ENCODE measurements around the gene SLC35F1. TPM values are rescaled to one million over a fixed set of nuclear protein-coding genes. Genes with fewer than 3 reads are reported as not detected.
A peak's percentile ranks its signal among the peaks of the same experiment; 100 is the strongest.

The SLC35F1 gene
- total RNA-seq, 2 donors from 2014 or later, result 0.81 to 1.6 TPM

GRCh38 chr6:118218156-118218555 is 311.1 kb downstream of the SLC35F1 start:
- DNase-seq (no peak), ATAC-seq (peak; percentile 79 to 81)
- intact Hi-C loops (cut with DNase I), result no loop called here

- ATAC-seq (peak; percentile 50 to 76), DNase-seq (no peak)
- intact Hi-C loops (cut with DNase I), result no loop called here
Measured at GRCh38 chr6:118220429-118221128, 313.5 kb downstream of the SLC35F1 start.

GRCh38 chr6:118223316-118223715 is 316.3 kb downstream of the SLC35F1 start:
- DNase-seq (no peak), ATAC-seq (no peak)
- intact Hi-C loops (cut with DNase I), result no loop called here

- no peak for ATAC-seq
- intact Hi-C loops (cut with DNase I), result no loop called here
- no peak for DNase-seq
Measured at GRCh38 chr6:118228886-118229285, 321.8 kb downstream of the SLC35F1 start.

GRCh38 chr6:118240878-118241528 is 333.9 kb downstream of the SLC35F1 start:
- intact Hi-C loops (cut with DNase I), result no loop called here
- DNase-seq (no peak), ATAC-seq (no peak)

- intact Hi-C loops (cut with DNase I), result no loop called here
- DNase-seq (no peak), ATAC-seq (no peak)
Measured at GRCh38 chr6:118246406-118246805, 339.3 kb downstream of the SLC35F1 start.

- intact Hi-C loops (cut with DNase I), result no loop called here
- DNase-seq (no peak), ATAC-seq (no peak)
Measured at GRCh38 chr6:118248171-118248570, 341.1 kb downstream of the SLC35F1 start.

- intact Hi-C loops (cut with DNase I), result no loop called here
Measured at GRCh38 chr6:118249680-118250079, 342.6 kb downstream of the SLC35F1 start.

GRCh38 chr6:118252474-118252873 is 345.4 kb downstream of the SLC35F1 start:
- DNase-seq, result no peak
- intact Hi-C loops (cut with DNase I), result no loop called here
- ATAC-seq, result no peak

More at GRCh38 chr6:118249680-118250079, 342.6 kb downstream of the SLC35F1 start:
- no peak for DNase-seq
- ATAC-seq, result no peak

GRCh38 chr6:118253741-118254140 is 346.7 kb downstream of the SLC35F1 start:
- DNase-seq (no peak), ATAC-seq (no peak)
- intact Hi-C loops (cut with DNase I), result no loop called here

GRCh38 chr6:118260833-118261232 is 353.8 kb downstream of the SLC35F1 start:
- ATAC-seq, result no peak
- intact Hi-C loops (cut with DNase I), result loop anchor here in 1 of 2 donors (10.0 kb wide), 1 partner anchor 286 kb away; no protein-coding TSS in a partner anchor

GRCh38 chr6:118263921-118264486 is 356.9 kb downstream of the SLC35F1 start:
- DNase-seq, result no peak
- ATAC-seq, result peak; percentile 80 to 81
- intact Hi-C loops (cut with DNase I), result loop anchor here (2.0 to 10.0 kb wide), 2 partner anchors 287 to 289 kb away; no protein-coding TSS in a partner anchor

More at GRCh38 chr6:118260833-118261232, 353.8 kb downstream of the SLC35F1 start:
- DNase-seq, result no peak

GRCh38 chr6:118269659-118270058 is 362.6 kb downstream of the SLC35F1 start:
- DNase-seq, result no peak
- no peak for ATAC-seq
- intact Hi-C loops (cut with DNase I), result loop anchor here in 1 of 2 donors (10.0 kb wide), 1 partner anchor 295 kb away; no protein-coding TSS in a partner anchor

- no peak for DNase-seq
- intact Hi-C loops (cut with DNase I), result no loop called here
- ATAC-seq, result no peak
Measured at GRCh38 chr6:118277631-118278030, 370.6 kb downstream of the SLC35F1 start.

GRCh38 chr6:118280210-118280609 is 373.1 kb downstream of the SLC35F1 start:
- intact Hi-C loops (cut with DNase I), result loop anchor here (5.0 to 10.0 kb wide), 3 partner anchors 225 to 522 kb away; no protein-coding TSS in a partner anchor
- no peak for ATAC-seq
- DNase-seq, result no peak

- intact Hi-C loops (cut with DNase I), result loop anchor here (5.0 to 10.0 kb wide), 3 partner anchors 224 to 521 kb away; no protein-coding TSS in a partner anchor
- DNase-seq (no peak), ATAC-seq (no peak)
Measured at GRCh38 chr6:118281291-118281690, 374.2 kb downstream of the SLC35F1 start.

GRCh38 chr6:118283766-118284165 is 376.7 kb downstream of the SLC35F1 start:
- ATAC-seq (peak; percentile 69 to 72), DNase-seq (peak; percentile 39)
- intact Hi-C loops (cut with DNase I), result loop anchor here (1.0 to 10.0 kb wide), 6 partner anchors 221 to 519 kb away; no protein-coding TSS in a partner anchor

GRCh38 chr6:118284736-118285360 is 377.8 kb downstream of the SLC35F1 start:
- intact Hi-C loops (cut with DNase I), result loop anchor here (2.0 to 10.0 kb wide), 6 partner anchors 220 to 517 kb away; no protein-coding TSS in a partner anchor
- ATAC-seq (peak in 1 of 2 donors; percentile 44), DNase-seq (no peak)

GRCh38 chr6:118285791-118286190 is 378.7 kb downstream of the SLC35F1 start:
- ATAC-seq, result no peak
- intact Hi-C loops (cut with DNase I), result loop anchor here (2.0 to 10.0 kb wide), 6 partner anchors 219 to 491 kb away; no protein-coding TSS in a partner anchor
- no peak for DNase-seq
